DMS114 treated with DMSO at 0.1 percent for 48 hours (cell line): ENCODE results near the gene VGLL3.

Experiments
- DNase-seq: peaks from one replicate; lab custom pipeline; 2025; ENCODE audit not compliant: unreplicated experiment; lab: John Stamatoyannopoulos, UW

VGLL3 gene

GRCh38 chr3:86954747-86955146 is 36.2 kb downstream of the VGLL3 start:
- DNase-seq, result no peak

- DNase-seq, result no peak
Observed at GRCh38 chr3:86954226-86954625, 36.7 kb downstream of the VGLL3 start.

- no peak for DNase-seq
Observed at GRCh38 chr3:86951322-86951721, 39.6 kb downstream of the VGLL3 start.

GRCh38 chr3:86950717-86951116 is 40.2 kb downstream of the VGLL3 start:
- DNase-seq, result no peak

GRCh38 chr3:86949850-86950249 is 41.1 kb downstream of the VGLL3 start:
- DNase-seq, result no peak

GRCh38 chr3:86948822-86949221 is 42.1 kb downstream of the VGLL3 start:
- no peak for DNase-seq

GRCh38 chr3:86942206-86942605 is 48.7 kb downstream of the VGLL3 start:
- no peak for DNase-seq

GRCh38 chr3:86938416-86939105 is 52.4 kb downstream of the VGLL3 start:
- peak; percentile 54 for DNase-seq

GRCh38 chr3:86937306-86937791 is 53.6 kb downstream of the VGLL3 start:
- DNase-seq, result peak; percentile 83

GRCh38 chr3:86934851-86935250 is 56.1 kb downstream of the VGLL3 start:
- DNase-seq, result no peak

- no peak for DNase-seq
Observed at GRCh38 chr3:86930831-86931230, 60.1 kb downstream of the VGLL3 start.

GRCh38 chr3:86930181-86930580 is 60.8 kb downstream of the VGLL3 start:
- DNase-seq, result no peak

GRCh38 chr3:86929046-86929445 is 61.9 kb downstream of the VGLL3 start:
- no peak for DNase-seq

- DNase-seq, result no peak
Observed at GRCh38 chr3:86923071-86923491, 67.9 kb downstream of the VGLL3 start.

GRCh38 chr3:86921971-86922680 is 68.8 kb downstream of the VGLL3 start:
- DNase-seq, result no peak

GRCh38 chr3:86914670-86915069 is 76.3 kb downstream of the VGLL3 start:
- no peak for DNase-seq

- no peak for DNase-seq
Observed at GRCh38 chr3:86913160-86913559, 77.8 kb downstream of the VGLL3 start.

- DNase-seq, result no peak
Observed at GRCh38 chr3:86895202-86895601, 95.7 kb downstream of the VGLL3 start.

- peak; percentile 79 for DNase-seq
Observed at GRCh38 chr3:86890741-86891396, 100.1 kb downstream of the VGLL3 start.
